Endothelial cell of umbilical vein (primary cell): ENCODE data around the gene OPCML.

ENCODE experiments used
- EZH2 ChIP-seq: IDR thresholded peaks from 2 replicates; pipeline ENCODE4 v1.6.1; 2012; ENCODE audit warnings: borderline replicate concordance, low read depth, mild to moderate bottlenecking, moderate library complexity, low read length, inconsistent platforms; ENCODE audit not compliant: severe bottlenecking
- FOS ChIP-seq: IDR thresholded peaks from 2 replicates; pipeline ENCODE4 v1.6.1; 2011; ENCODE audit warnings: mild to moderate bottlenecking, low read length, moderate library complexity, borderline replicate concordance; ENCODE audit not compliant: insufficient read depth
- JUN ChIP-seq: IDR thresholded peaks from 2 replicates; pipeline ENCODE4 v1.6.1; 2011; ENCODE audit warnings: borderline replicate concordance, low read depth; ENCODE audit not compliant: insufficient read length, insufficient read depth
- MAX ChIP-seq: IDR thresholded peaks from 2 replicates; pipeline ENCODE4 v1.6.1; 2011; ENCODE audit not compliant: insufficient read depth, insufficient read length
- POLR2A ChIP-seq: IDR thresholded peaks from 2 replicates; pipeline ENCODE4 v1.6.1; 2012; ENCODE audit warnings: low read depth, mild to moderate bottlenecking, control low read depth, low read length
- TF ChIP-seq, protein P1 (sequence below), 2 donors: IDR thresholded peaks; 1 replicate in 1 of 2; 2 replicates in 1 of 2; pipeline ENCODE4 v1.5.1; 2011; ENCODE audit warnings: low read length in 2 of 2, mild to moderate bottlenecking in 2 of 2, moderate library complexity in 2 of 2, control low read depth in 1 of 2, inconsistent platforms in 1 of 2, low read depth in 1 of 2; ENCODE audit not compliant: insufficient read depth in 1 of 2; ENCODE audit errors: extremely low read depth in 1 of 2

DNA sequence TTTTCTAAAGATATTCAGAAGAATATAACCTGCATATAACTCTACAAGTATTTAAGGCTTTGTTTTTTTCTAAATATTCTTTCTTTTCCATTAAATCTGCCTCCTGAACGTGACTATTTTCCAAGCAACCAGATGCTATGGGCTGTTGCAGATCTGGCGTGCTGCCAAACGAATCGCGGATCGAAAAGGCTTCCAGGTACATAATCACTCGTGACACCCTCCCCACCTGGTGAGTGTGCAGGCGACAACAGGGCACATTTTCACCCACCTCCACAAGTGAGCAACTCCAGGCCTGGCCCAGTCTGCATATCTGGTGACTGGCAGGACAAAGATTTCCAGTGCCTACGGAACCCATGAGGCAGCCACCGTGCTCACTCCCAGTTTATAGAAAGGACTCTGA is 660.1 kb downstream of the OPCML start:
- TF ChIP-seq MAX (no peak), POLR2A (no peak), JUN (no peak), EZH2 (no peak), FOS (no peak)
- TF ChIP-seq, protein P1, sequence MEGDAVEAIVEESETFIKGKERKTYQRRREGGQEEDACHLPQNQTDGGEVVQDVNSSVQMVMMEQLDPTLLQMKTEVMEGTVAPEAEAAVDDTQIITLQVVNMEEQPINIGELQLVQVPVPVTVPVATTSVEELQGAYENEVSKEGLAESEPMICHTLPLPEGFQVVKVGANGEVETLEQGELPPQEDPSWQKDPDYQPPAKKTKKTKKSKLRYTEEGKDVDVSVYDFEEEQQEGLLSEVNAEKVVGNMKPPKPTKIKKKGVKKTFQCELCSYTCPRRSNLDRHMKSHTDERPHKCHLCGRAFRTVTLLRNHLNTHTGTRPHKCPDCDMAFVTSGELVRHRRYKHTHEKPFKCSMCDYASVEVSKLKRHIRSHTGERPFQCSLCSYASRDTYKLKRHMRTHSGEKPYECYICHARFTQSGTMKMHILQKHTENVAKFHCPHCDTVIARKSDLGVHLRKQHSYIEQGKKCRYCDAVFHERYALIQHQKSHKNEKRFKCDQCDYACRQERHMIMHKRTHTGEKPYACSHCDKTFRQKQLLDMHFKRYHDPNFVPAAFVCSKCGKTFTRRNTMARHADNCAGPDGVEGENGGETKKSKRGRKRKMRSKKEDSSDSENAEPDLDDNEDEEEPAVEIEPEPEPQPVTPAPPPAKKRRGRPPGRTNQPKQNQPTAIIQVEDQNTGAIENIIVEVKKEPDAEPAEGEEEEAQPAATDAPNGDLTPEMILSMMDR (IDR thresholded peaks at IDR 0.05; ENCODE audit: extremely low read depth in 1 of 2, insufficient read depth in 1 of 2, low read depth in 1 of 2, low read length in 2 of 2), result no peak
